Uterus (tissue), 4 donors: ENCODE data around the gene ERVFRD-1. TPM values are rescaled to one million over a fixed set of nuclear protein-coding genes. Genes with fewer than 3 reads are reported as not detected.

ENCODE experiments used
- DNase-seq, 2 donors: peaks; one replicate each; pipeline ENCODE4 v3.0.0-alpha.2; 2019 to 2020
- H3K27ac ChIP-seq, 2 donors: fragments of 200-600 bp; sonication (generic); 1 replicate in 1 of 2; 2 replicates in 1 of 2; pipeline ENCODE4 v1.5.1; 2016 to 2018
- H3K27me3 ChIP-seq, 2 donors: fragments of 200-600 bp; sonication (generic); one replicate each; pipeline ENCODE4 v1.5.1; 2018 to 2019; ENCODE audit warnings: control low read depth in 1 of 2
- H3K36me3 ChIP-seq, 2 donors: fragments of 200-600 bp; sonication (generic); one replicate each; pipeline ENCODE4 v1.5.1; 2019; ENCODE audit warnings: control low read depth in 1 of 2
- H3K4me1 ChIP-seq, 2 donors: fragments of 200-600 bp; sonication (generic); one replicate each; pipeline ENCODE4 v1.5.1; 2018 to 2019; ENCODE audit warnings: control low read depth in 1 of 2
- H3K4me3 ChIP-seq, 2 donors: fragments of 200-600 bp; sonication (generic); 1 replicate in 1 of 2; 2 replicates in 1 of 2; pipeline ENCODE4 v1.5.1; 2018 to 2019; ENCODE audit warnings: mild to moderate bottlenecking in 1 of 2
- H3K9me3 ChIP-seq, 2 donors: fragments of 200-600 bp; sonication (generic); one replicate each; pipeline ENCODE4 v1.5.1; 2019; ENCODE audit warnings: control low read depth in 1 of 2
- CTCF ChIP-seq, 4 experiments: fragments of 200-600 bp in 2 of 4; fragments of 450-650 bp in 2 of 4; sonication (generic) in 2 of 4; IDR thresholded peaks; one replicate each; pipeline ENCODE4 v1.5.1; 2016 to 2019; ENCODE audit warnings: antibody characterized with exemption in 4 of 4, mild to moderate bottlenecking in 2 of 4, moderate library complexity in 1 of 4
- POLR2A ChIP-seq, 2 donors: fragments of 450-650 bp; IDR thresholded peaks; one replicate each; pipeline ENCODE4 v1.6.1; 2016; ENCODE audit warnings: antibody characterized with exemption in 2 of 2, mild to moderate bottlenecking in 1 of 2, moderate library complexity in 1 of 2
- intact Hi-C: fragments of 100-400 bp; cut with DNase I; formaldehyde crosslinking; loops from one replicate; pipeline ENCODE4 v1.15.1; 2023; ENCODE audit warnings: low total_unique reads
- small RNA-seq: library from RNA; depleted of rRNA; stranded (forward); fragments of <200 nt; gene quantifications from one replicate; pipeline ENCODE3, GENCODE V24; 2016
- total RNA-seq, 4 donors: library from RNA; depleted of rRNA in 3 of 4; stranded (reverse); fragments of >200 nt in 3 of 4; gene quantifications; one replicate each; pipeline versions ENCODE4 v1.1.0 to v1.2.4, GENCODE V29; 2014 to 2023
- donor health status: DM: yes; HTN: yes; CAD: no.

The ERVFRD-1 gene
- total RNA-seq, 4 donors from 2014 or later, result 0.14 to 0.21 TPM; not detected in 2

GRCh38 chr6:11054722-11055121, 56.8 kb downstream of the ERVFRD-1 start:
- Histone ChIP-seq H3K27me3 (no peaks in the 10 kb centered on the region), H3K4me1 (no peaks in the 10 kb centered on the region), H3K9me3 (no peaks in the 10 kb centered on the region), H3K36me3 (no peaks in the 10 kb centered on the region), H3K4me3 (no peak overlapping the region), H3K27ac (no peak overlapping the region)
- intact Hi-C loops, result no loop called here
- no peak for DNase-seq
- no peak for TF ChIP-seq POLR2A (IDR thresholded peaks at IDR 0.05)
- TF ChIP-seq CTCF (IDR thresholded peaks at IDR 0.05), result no peak

- DNase-seq, result no peak
- no peaks in the 10 kb centered on the region for H3K36me3 ChIP-seq
- H3K27me3 ChIP-seq, result peaks cover 0 to 4% of the 10 kb centered on the region in 2 donors
- TF ChIP-seq POLR2A (IDR thresholded peaks at IDR 0.05) (no peak), CTCF (IDR thresholded peaks at IDR 0.05) (no peak)
- intact Hi-C loops, result no loop called here
- H3K9me3 ChIP-seq, result no peaks in the 10 kb centered on the region
- H3K4me1 ChIP-seq, result no peaks in the 10 kb centered on the region
- no peak overlapping the region for H3K4me3 ChIP-seq
- H3K27ac ChIP-seq, result no peak overlapping the region
Measured at GRCh38 chr6:11053307-11053706, 58.2 kb downstream of the ERVFRD-1 start.

Small RNA genes within 50 kb of the gene (small RNA-seq; reads per million reads assigned to genes)
- not detected for gene AL136139.1

Other genes starting within 250 kb of the ERVFRD-1 start
- gene GCM2, start 229.7 kb downstream of the ERVFRD-1 start, total RNA-seq, result not detected
- gene SYCP2L, start 224.7 kb downstream of the ERVFRD-1 start, total RNA-seq, result 1 to 10 TPM in 2 of 4 donors, under 1 TPM in 1, not detected in 1; under 0.01 to 4.9 (median 3.5) TPM
- gene ELOVL2, start 67.4 kb downstream of the ERVFRD-1 start, total RNA-seq, result 1 to 10 TPM in 1 of 4 donors, under 1 TPM in 1, not detected in 2; 0.09 to 3.5 TPM
- gene SMIM13, start 17.9 kb downstream of the ERVFRD-1 start, total RNA-seq, result 10 to 100 TPM in 2 of 4 donors, 1 to 10 TPM in 2; 4.4 to 25.2 (median 11.4) TPM
- gene NEDD9, start 120.9 kb upstream of the ERVFRD-1 start, total RNA-seq, result 10 to 100 TPM; 36.2 to 99.1 (median 70.2) TPM